Lung (tissue), 12 donors: ENCODE data around the gene PCDHA5. TPM values are rescaled to one million over a fixed set of nuclear protein-coding genes. Genes with fewer than 3 reads are reported as not detected.

ENCODE experiments used
- ATAC-seq: fragments of 200-7000 bp; cut with Tn5 transposase; one replicate; pipeline ENCODE4 v1.9.1; 2020; ENCODE audit warnings: moderate number of reproducible peaks; ENCODE audit not compliant: insufficient read depth, low FRiP score
- DNase-seq, 3 donors: peaks; one replicate each; pipeline ENCODE4 v3.0.0-alpha.2; 2013 to 2017
- H3K27ac ChIP-seq, 2 donors: one replicate each; pipeline ENCODE4 v1.5.1; 2013; ENCODE audit warnings: mild to moderate bottlenecking in 2 of 2, moderate library complexity in 2 of 2, control low read depth in 1 of 2, inconsistent platforms in 1 of 2, low read depth in 1 of 2, low read length in 1 of 2
- H3K27me3 ChIP-seq, 3 donors: one replicate each; pipeline ENCODE4 v1.5.1; 2013; ENCODE audit warnings: low read length in 2 of 3; ENCODE audit not compliant: control insufficient read depth in 3 of 3, insufficient read depth in 3 of 3
- H3K36me3 ChIP-seq, 4 donors: one replicate each; pipeline ENCODE4 v1.5.1; 2013; ENCODE audit warnings: low read length in 4 of 4, mild to moderate bottlenecking in 1 of 4, moderate library complexity in 1 of 4; ENCODE audit not compliant: control insufficient read depth in 4 of 4, insufficient read depth in 4 of 4
- H3K4me1 ChIP-seq, 5 donors: one replicate each; pipeline ENCODE4 v1.5.1; 2013; ENCODE audit warnings: low read length in 5 of 5, mild to moderate bottlenecking in 2 of 5, moderate library complexity in 1 of 5; ENCODE audit not compliant: control insufficient read depth in 5 of 5, insufficient read depth in 5 of 5
- H3K4me3 ChIP-seq: one replicate; pipeline ENCODE4 v1.5.1; 2013; ENCODE audit warnings: mild to moderate bottlenecking, control low read depth, moderate library complexity
- H3K9ac ChIP-seq, 2 donors: one replicate each; pipeline ENCODE4 v1.5.1; 2013; ENCODE audit warnings: low read length in 2 of 2, control low read depth in 1 of 2; ENCODE audit not compliant: insufficient read depth in 1 of 2
- H3K9me3 ChIP-seq, 4 donors: one replicate each; pipeline ENCODE4 v1.5.1; 2013; ENCODE audit warnings: low read length in 3 of 4, mild to moderate bottlenecking in 1 of 4, moderate library complexity in 1 of 4; ENCODE audit not compliant: control insufficient read depth in 4 of 4, insufficient read depth in 3 of 4
- CTCF ChIP-seq: IDR thresholded peaks from 2 replicates; pipeline ENCODE4 v1.5.1; 2012; ENCODE audit warnings: mild to moderate bottlenecking; ENCODE audit errors: control extremely low read depth, extremely low read depth
- WGBS, 2 donors: extraction: QIAGEN DNeasy Blood & Tissue Kit; methylation state at CpG; one replicate each; pipeline ENCODE4 v1.1.7; 2013; 5-methylcytosine and 5-hydroxymethylcytosine counted together
- polyA plus RNA-seq, 2 donors: library from polyadenylated mRNA; stranded (reverse); fragments of 200-250 nt; gene quantifications; one replicate each; pipeline ENCODE4 v1.2.1, GENCODE V29; 2013
- total RNA-seq, 2 donors: library from RNA; depleted of rRNA in 1 of 2; stranded (reverse); fragments of >200 nt in 1 of 2; gene quantifications; one replicate each; pipeline ENCODE4 v1.2.1, GENCODE V29; 2014 to 2021
- donor health status: control.
- donor health status: control.
- donor health status: Bipolar disorder and iron deficiency.
- donor health status: healthy.
- donor health status: DM: yes; HTN: yes; CAD: no.

The PCDHA5 gene
- total and polyA plus RNA-seq, 4 donors: 0.10 to 0.46 (median 0.34) TPM; not detected in 1

GRCh38 chr5:140869555-140869886 lies 48.1 kb downstream of the PCDHA5 start:
- 55 to 62% methylated on average over 5 of the region's 5 CpGs for WGBS, 2 donors
- Histone ChIP-seq H3K36me3 (no peaks in the 10 kb centered on the region), H3K4me3 (no peak overlapping the region), H3K27ac (no peak overlapping the region), H3K9me3 (peaks cover 0 to 26% (median 3%) of the 10 kb centered on the region in 4 donors), H3K9ac (no peak overlapping the region), H3K27me3 (peaks cover 0 to 6% (median 0%) of the 10 kb centered on the region in 3 donors), H3K4me1 (peaks cover 0 to 1% (median 0%) of the 10 kb centered on the region in 5 donors)
- no peak for TF ChIP-seq CTCF
- no peak for ATAC-seq
- no peak for DNase-seq

GRCh38 chr5:140870221-140871201 lies 49.1 kb downstream of the PCDHA5 start:
- no peak for ATAC-seq
- peaks cover 0 to 1% (median 0%) of the 10 kb centered on the region in 5 donors for H3K4me1 ChIP-seq
- no peaks in the 10 kb centered on the region for H3K36me3 ChIP-seq
- H3K9ac ChIP-seq: no peak overlapping the region
- 46 to 52% methylated on average over 112 to 114 of the region's 114 CpGs for WGBS, 2 donors
- H3K27ac ChIP-seq: no peak overlapping the region
- peaks cover 0 to 29% (median 3%) of the 10 kb centered on the region in 4 donors for H3K9me3 ChIP-seq
- H3K27me3 ChIP-seq: peaks cover 0 to 6% (median 0%) of the 10 kb centered on the region in 3 donors
- no peak overlapping the region for H3K4me3 ChIP-seq
- DNase-seq: no peak
- no peak for TF ChIP-seq CTCF

Other genes starting within 250 kb of the PCDHA5 start
- 10 to 100 TPM; 57.9 to 86.0 TPM for gene CD14, start 188.4 kb upstream of the PCDHA5 start, total RNA-seq
- gene CD14, start 188.4 kb upstream of the PCDHA5 start, polyA plus RNA-seq: 100 to 1,000 TPM in 1 of 2 donors, 10 to 100 TPM in 1; 74.5 to 357 TPM
- gene TMCO6, start 182.2 kb upstream of the PCDHA5 start, total RNA-seq: 10 to 100 TPM in 1 of 2 donors, 1 to 10 TPM in 1; 9.0 to 14.9 TPM
- 10 to 100 TPM; 13.2 to 25.8 TPM for gene TMCO6, start 182.2 kb upstream of the PCDHA5 start, polyA plus RNA-seq
- gene NDUFA2, start 174.0 kb upstream of the PCDHA5 start, total RNA-seq: 10 to 100 TPM; 35.4 to 57.9 TPM
- 100 to 1,000 TPM; 133 to 365 TPM for gene NDUFA2, start 174.0 kb upstream of the PCDHA5 start, polyA plus RNA-seq
- gene IK, start 173.8 kb upstream of the PCDHA5 start, total RNA-seq: 100 to 1,000 TPM in 1 of 2 donors, 10 to 100 TPM in 1; 85.3 to 104 TPM
- 10 to 100 TPM; 58.3 to 95.7 TPM for gene IK, start 173.8 kb upstream of the PCDHA5 start, polyA plus RNA-seq
- 10 to 100 TPM; 15.0 to 25.5 TPM for gene WDR55, start 156.7 kb upstream of the PCDHA5 start, total RNA-seq
- gene WDR55, start 156.7 kb upstream of the PCDHA5 start, polyA plus RNA-seq: 10 to 100 TPM; 16.6 to 17.9 TPM
- gene DND1, start 148.0 kb upstream of the PCDHA5 start, total RNA-seq: 1 to 10 TPM in 1 of 2 donors, under 1 TPM in 1; 0.60 to 1.7 TPM
- gene DND1, start 148.0 kb upstream of the PCDHA5 start, polyA plus RNA-seq: 1 to 10 TPM; 1.5 to 1.9 TPM
- 10 to 100 TPM; 46.9 to 54.6 TPM for gene HARS1, start 130.2 kb upstream of the PCDHA5 start, total RNA-seq
- gene HARS1, start 130.2 kb upstream of the PCDHA5 start, polyA plus RNA-seq: 10 to 100 TPM; 43.8 to 49.8 TPM
- 10 to 100 TPM; 24.6 to 37.2 TPM for gene HARS2, start 130.2 kb upstream of the PCDHA5 start, total RNA-seq
- gene HARS2, start 130.2 kb upstream of the PCDHA5 start, polyA plus RNA-seq: 10 to 100 TPM; 15.6 to 18.8 TPM
- 10 to 100 TPM; 30.2 to 43.3 TPM for gene ZMAT2, start 121.2 kb upstream of the PCDHA5 start, total RNA-seq
- gene ZMAT2, start 121.2 kb upstream of the PCDHA5 start, polyA plus RNA-seq: 10 to 100 TPM; 52.1 to 73.8 TPM
- gene PCDHA1, start 35.5 kb upstream of the PCDHA5 start, total RNA-seq: not detected
- under 1 TPM; 0.02 to 0.30 TPM for gene PCDHA1, start 35.5 kb upstream of the PCDHA5 start, polyA plus RNA-seq
- under 1 TPM; 0.15 to 0.43 TPM for gene PCDHA2, start 26.8 kb upstream of the PCDHA5 start, total RNA-seq
- gene PCDHA2, start 26.8 kb upstream of the PCDHA5 start, polyA plus RNA-seq: under 1 TPM in 1 of 2 donors, not detected in 1; 0.02 TPM
- under 1 TPM; 0.31 to 0.74 TPM for gene PCDHA3, start 20.6 kb upstream of the PCDHA5 start, total RNA-seq
- under 1 TPM; 0.07 to 0.22 TPM for gene PCDHA3, start 20.6 kb upstream of the PCDHA5 start, polyA plus RNA-seq
- 1 to 10 TPM; 1.6 to 2.9 TPM for gene PCDHA4, start 14.5 kb upstream of the PCDHA5 start, total RNA-seq
- gene PCDHA4, start 14.5 kb upstream of the PCDHA5 start, polyA plus RNA-seq: under 1 TPM; 0.26 to 0.41 TPM
- gene PCDHA6, start 6.3 kb downstream of the PCDHA5 start, total RNA-seq: under 1 TPM; 0.51 to 0.92 TPM
- under 1 TPM; 0.11 to 0.20 TPM for gene PCDHA6, start 6.3 kb downstream of the PCDHA5 start, polyA plus RNA-seq
- gene PCDHA7, start 12.7 kb downstream of the PCDHA5 start, total RNA-seq: under 1 TPM; 0.17 to 0.52 TPM
- under 1 TPM; 0.10 to 0.26 TPM for gene PCDHA7, start 12.7 kb downstream of the PCDHA5 start, polyA plus RNA-seq
- gene PCDHA8, start 19.6 kb downstream of the PCDHA5 start, total RNA-seq: under 1 TPM; 0.23 to 0.37 TPM
- gene PCDHA8, start 19.6 kb downstream of the PCDHA5 start, polyA plus RNA-seq: under 1 TPM in 1 of 2 donors, not detected in 1; 0.14 TPM
- gene PCDHA9, start 26.8 kb downstream of the PCDHA5 start, total RNA-seq: under 1 TPM; 0.49 to 0.68 TPM
- gene PCDHA9, start 26.8 kb downstream of the PCDHA5 start, polyA plus RNA-seq: not detected
- gene PCDHA10, start 34.3 kb downstream of the PCDHA5 start, total RNA-seq: 1 to 10 TPM in 1 of 2 donors, under 1 TPM in 1; 0.48 to 1.6 TPM
- gene PCDHA10, start 34.3 kb downstream of the PCDHA5 start, polyA plus RNA-seq: under 1 TPM; 0.02 to 0.11 TPM
- gene PCDHA11, start 47.3 kb downstream of the PCDHA5 start, total RNA-seq: 1 to 10 TPM in 1 of 2 donors, under 1 TPM in 1; 0.74 to 1.6 TPM
- under 1 TPM; 0.08 to 0.31 TPM for gene PCDHA11, start 47.3 kb downstream of the PCDHA5 start, polyA plus RNA-seq
- 1 to 10 TPM in 1 of 2 donors, under 1 TPM in 1; 0.23 to 3.6 TPM for gene PCDHA12, start 53.7 kb downstream of the PCDHA5 start, total RNA-seq
- under 1 TPM; 0.74 to 0.98 TPM for gene PCDHA12, start 53.7 kb downstream of the PCDHA5 start, polyA plus RNA-seq
- 1 to 10 TPM in 1 of 2 donors, under 1 TPM in 1; 0.77 to 2.9 TPM for gene PCDHA13, start 60.5 kb downstream of the PCDHA5 start, total RNA-seq
- 1 to 10 TPM in 1 of 2 donors, under 1 TPM in 1; 0.15 to 1.0 TPM for gene PCDHA13, start 60.5 kb downstream of the PCDHA5 start, polyA plus RNA-seq
- 10 to 100 TPM in 1 of 2 donors, under 1 TPM in 1; 0.88 to 10.0 TPM for gene PCDHAC1, start 104.7 kb downstream of the PCDHA5 start, total RNA-seq
- 1 to 10 TPM in 1 of 2 donors, under 1 TPM in 1; 0.41 to 1.0 TPM for gene PCDHAC1, start 104.7 kb downstream of the PCDHA5 start, polyA plus RNA-seq
- 10 to 100 TPM in 1 of 2 donors, 1 to 10 TPM in 1; 5.2 to 13.8 TPM for gene PCDHAC2, start 144.9 kb downstream of the PCDHA5 start, total RNA-seq
- 1 to 10 TPM; 1.3 to 1.6 TPM for gene PCDHAC2, start 144.9 kb downstream of the PCDHA5 start, polyA plus RNA-seq
- gene PCDHB1, start 229.8 kb downstream of the PCDHA5 start, total RNA-seq: under 1 TPM; 0.11 to 0.28 TPM
- gene PCDHB1, start 229.8 kb downstream of the PCDHA5 start, polyA plus RNA-seq: under 1 TPM; 0.01 to 0.04 TPM